ENCODE results near the gene SPPL2B.

DNA sequence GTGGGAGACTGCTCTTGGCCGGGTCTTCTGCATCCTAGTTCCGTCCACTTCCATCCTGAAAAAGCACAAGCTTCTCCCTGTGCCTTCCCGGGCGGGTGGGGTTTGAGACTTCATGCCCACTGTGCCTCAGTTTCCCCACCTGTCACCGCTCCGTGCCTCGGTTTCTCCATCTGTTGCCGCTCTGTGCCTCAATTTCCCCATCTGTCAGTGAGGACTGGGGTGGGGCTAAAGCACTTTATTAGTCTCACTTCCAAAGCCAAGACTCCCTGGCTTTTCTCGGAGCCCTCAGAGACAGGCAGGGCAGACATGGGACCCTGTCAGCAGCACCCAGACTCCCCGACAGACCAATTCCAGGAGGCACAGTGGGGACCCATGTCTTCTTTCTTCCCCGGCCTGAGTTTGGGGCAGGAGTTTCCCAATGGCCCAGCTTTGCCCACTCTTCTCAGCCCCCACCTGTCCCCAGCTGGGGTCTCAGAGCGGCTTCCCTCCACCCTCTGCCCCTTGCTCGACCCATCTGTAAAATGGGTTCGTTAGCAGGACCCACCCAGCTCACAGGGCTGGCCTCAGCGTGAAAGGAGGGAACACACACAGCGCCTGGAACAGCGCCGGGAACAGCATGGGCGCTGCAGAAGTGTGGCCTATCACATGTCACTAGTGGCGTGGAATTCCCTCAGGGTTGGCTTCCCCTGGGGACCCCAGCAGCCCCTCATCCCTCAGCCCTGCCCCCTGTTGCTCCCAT, 41.9 kb upstream of the SPPL2B start:
- TF ChIP-seq NFIC (IDR thresholded peaks at IDR 0.05), result no peak
- TF ChIP-seq EP300 (IDR thresholded peaks at IDR 0.05; ENCODE audit: borderline replicate concordance), result no peak
- no peak for TF ChIP-seq FOXM1 (IDR thresholded peaks at IDR 0.05; ENCODE audit: borderline replicate concordance, low read depth)
- TF ChIP-seq YY1 (IDR thresholded peaks at IDR 0.05; ENCODE audit: low read depth), result no peak
- no peak for TF ChIP-seq RAD21 (IDR thresholded peaks at IDR 0.05; ENCODE audit: low read depth)
- TF ChIP-seq, protein P1, sequence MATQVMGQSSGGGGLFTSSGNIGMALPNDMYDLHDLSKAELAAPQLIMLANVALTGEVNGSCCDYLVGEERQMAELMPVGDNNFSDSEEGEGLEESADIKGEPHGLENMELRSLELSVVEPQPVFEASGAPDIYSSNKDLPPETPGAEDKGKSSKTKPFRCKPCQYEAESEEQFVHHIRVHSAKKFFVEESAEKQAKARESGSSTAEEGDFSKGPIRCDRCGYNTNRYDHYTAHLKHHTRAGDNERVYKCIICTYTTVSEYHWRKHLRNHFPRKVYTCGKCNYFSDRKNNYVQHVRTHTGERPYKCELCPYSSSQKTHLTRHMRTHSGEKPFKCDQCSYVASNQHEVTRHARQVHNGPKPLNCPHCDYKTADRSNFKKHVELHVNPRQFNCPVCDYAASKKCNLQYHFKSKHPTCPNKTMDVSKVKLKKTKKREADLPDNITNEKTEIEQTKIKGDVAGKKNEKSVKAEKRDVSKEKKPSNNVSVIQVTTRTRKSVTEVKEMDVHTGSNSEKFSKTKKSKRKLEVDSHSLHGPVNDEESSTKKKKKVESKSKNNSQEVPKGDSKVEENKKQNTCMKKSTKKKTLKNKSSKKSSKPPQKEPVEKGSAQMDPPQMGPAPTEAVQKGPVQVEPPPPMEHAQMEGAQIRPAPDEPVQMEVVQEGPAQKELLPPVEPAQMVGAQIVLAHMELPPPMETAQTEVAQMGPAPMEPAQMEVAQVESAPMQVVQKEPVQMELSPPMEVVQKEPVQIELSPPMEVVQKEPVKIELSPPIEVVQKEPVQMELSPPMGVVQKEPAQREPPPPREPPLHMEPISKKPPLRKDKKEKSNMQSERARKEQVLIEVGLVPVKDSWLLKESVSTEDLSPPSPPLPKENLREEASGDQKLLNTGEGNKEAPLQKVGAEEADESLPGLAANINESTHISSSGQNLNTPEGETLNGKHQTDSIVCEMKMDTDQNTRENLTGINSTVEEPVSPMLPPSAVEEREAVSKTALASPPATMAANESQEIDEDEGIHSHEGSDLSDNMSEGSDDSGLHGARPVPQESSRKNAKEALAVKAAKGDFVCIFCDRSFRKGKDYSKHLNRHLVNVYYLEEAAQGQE (IDR thresholded peaks at IDR 0.05; ENCODE audit: low read depth), result no peak
- TF ChIP-seq USF1 (IDR thresholded peaks at IDR 0.05), result no peak
